Smooth muscle cell (in vitro differentiated cells): ENCODE results near the gene PSME3IP1. TPM values are rescaled to one million over a fixed set of nuclear protein-coding genes. Genes with fewer than 3 reads are reported as not detected.

Experiments
- DNase-seq: peaks from one replicate; lab custom pipeline; 2025; ENCODE audit not compliant: unreplicated experiment; lab: John Stamatoyannopoulos, UW
- H2AFZ ChIP-seq: fragments of 200-600 bp; sonication (generic); 2 replicates; pipeline ENCODE4 v1.6.0; 2016; ENCODE audit warnings: antibody characterized with exemption, low read depth, mild to moderate bottlenecking
- H3F3A ChIP-seq: fragments of 200-600 bp; sonication (generic); 2 replicates; pipeline ENCODE4 v1.6.0; 2017; ENCODE audit warnings: antibody characterized with exemption, low read depth
- H3K27ac ChIP-seq: fragments of 200-600 bp; sonication (generic); 2 replicates; pipeline ENCODE4 v1.5.1; 2016; ENCODE audit warnings: low read depth, mild to moderate bottlenecking
- H3K27me3 ChIP-seq: fragments of 200-600 bp; sonication (generic); 2 replicates; pipeline ENCODE4 v1.6.1; 2016; ENCODE audit warnings: low read depth, mild to moderate bottlenecking
- H3K36me3 ChIP-seq: fragments of 200-600 bp; sonication (generic); 2 replicates; pipeline ENCODE4 v1.5.1; 2016; ENCODE audit warnings: low read depth
- H3K4me1 ChIP-seq: fragments of 200-600 bp; sonication (generic); 2 replicates; pipeline ENCODE4 v1.5.1; 2016; ENCODE audit warnings: low read depth
- H3K4me2 ChIP-seq: fragments of 200-600 bp; sonication (generic); 2 replicates; pipeline ENCODE4 v1.6.0; 2016; ENCODE audit warnings: mild to moderate bottlenecking
- H3K4me3 ChIP-seq: fragments of 200-600 bp; sonication (generic); 2 replicates; pipeline ENCODE4 v1.5.1; 2016; ENCODE audit warnings: mild to moderate bottlenecking
- H3K79me2 ChIP-seq: fragments of 200-600 bp; sonication (generic); 2 replicates; pipeline ENCODE4 v1.6.0; 2016; ENCODE audit warnings: low read depth, mild to moderate bottlenecking
- H3K9ac ChIP-seq: fragments of 200-600 bp; sonication (generic); 2 replicates; pipeline ENCODE4 v1.6.0; 2016; ENCODE audit warnings: low read depth
- H3K9me3 ChIP-seq: fragments of 200-600 bp; sonication (generic); replicated peaks from 2 replicates; pipeline ENCODE4 v1.5.1; 2016; ENCODE audit warnings: low read depth
- H4K20me1 ChIP-seq: fragments of 200-600 bp; sonication (generic); 2 replicates; pipeline ENCODE4 v1.6.0; 2016; ENCODE audit warnings: low read depth
- CTCF ChIP-seq: fragments of 200-600 bp; sonication (generic); IDR thresholded peaks from 2 replicates; pipeline ENCODE4 v1.5.1; 2017; ENCODE audit warnings: borderline replicate concordance, mild to moderate bottlenecking, antibody characterized with exemption; ENCODE audit not compliant: insufficient read depth, poor library complexity, severe bottlenecking
- WGBS: methylation state at CpG from one replicate; pipeline ENCODE4 v1.1.7; 2016; ENCODE audit warnings: low lambda C conversion rate; 5-methylcytosine and 5-hydroxymethylcytosine counted together
- polyA plus RNA-seq: library from polyadenylated mRNA; unstranded; fragments of >200 nt; fragmentation: Nextera tagmentation; extraction: Ambion mirVana; gene quantifications from 2 replicates; pipeline ENCODE4 v1.2.1, GENCODE V29; 2016
- total RNA-seq: library from RNA; depleted of rRNA; stranded (reverse); fragments of >200 nt; gene quantifications from 2 replicates; pipeline ENCODE4 v1.2.3, GENCODE V29; 2014

Gene PSME3IP1
- total and polyA plus RNA-seq, 2 experiments from 2014 or later, result 58.1 to 104 TPM

GRCh38 chr16:57127836-57128235, 58.0 kb downstream of the PSME3IP1 start:
- H3K4me3 ChIP-seq, result no peak overlapping the region
- no peaks in the 10 kb centered on the region for H3K27me3 ChIP-seq
- H3K9ac ChIP-seq, result no peak overlapping the region
- H3K36me3 ChIP-seq, result no peaks in the 10 kb centered on the region
- no peaks in the 10 kb centered on the region for H3K9me3 ChIP-seq
- H2AFZ ChIP-seq, result no peak overlapping the region
- no peak overlapping the region for H3K4me2 ChIP-seq
- no peaks in the 10 kb centered on the region for H4K20me1 ChIP-seq
- no peaks in the 10 kb centered on the region for H3F3A ChIP-seq
- no peak for DNase-seq
- H3K27ac ChIP-seq, result no peak overlapping the region
- WGBS, result 97% methylated on average over 7 of the region's 7 CpGs
- H3K4me1 ChIP-seq, result no peaks in the 10 kb centered on the region
- no peak for TF ChIP-seq CTCF
- no peaks in the 10 kb centered on the region for H3K79me2 ChIP-seq

GRCh38 chr16:57127037-57127763, 58.6 kb downstream of the PSME3IP1 start:
- Histone ChIP-seq H3K36me3 (no peaks in the 10 kb centered on the region), H3K27ac (no peak overlapping the region), H3K4me3 (no peak overlapping the region), H3K79me2 (no peaks in the 10 kb centered on the region), H3F3A (no peaks in the 10 kb centered on the region), H3K4me2 (no peak overlapping the region), H4K20me1 (no peaks in the 10 kb centered on the region), H2AFZ (no peak overlapping the region), H3K9ac (no peak overlapping the region), H3K27me3 (no peaks in the 10 kb centered on the region), H3K9me3 (no peaks in the 10 kb centered on the region), H3K4me1 (no peaks in the 10 kb centered on the region)
- TF ChIP-seq CTCF, result no peak
- 97% methylated on average over 5 of the region's 5 CpGs for WGBS
- no peak for DNase-seq

GRCh38 chr16:57126411-57126810, 59.4 kb downstream of the PSME3IP1 start:
- Histone ChIP-seq H2AFZ (no peak overlapping the region), H3K27me3 (no peaks in the 10 kb centered on the region), H3K36me3 (no peaks in the 10 kb centered on the region), H3K27ac (no peak overlapping the region), H3F3A (no peaks in the 10 kb centered on the region), H3K4me3 (no peak overlapping the region), H3K9me3 (no peaks in the 10 kb centered on the region), H3K79me2 (no peaks in the 10 kb centered on the region), H3K9ac (no peak overlapping the region), H3K4me1 (no peaks in the 10 kb centered on the region), H3K4me2 (no peak overlapping the region), H4K20me1 (no peaks in the 10 kb centered on the region)
- no peak for DNase-seq
- TF ChIP-seq CTCF, result no peak
- 97% methylated on average over 4 of the region's 4 CpGs for WGBS

GRCh38 chr16:57125969-57126368, 59.9 kb downstream of the PSME3IP1 start:
- WGBS, result 98% methylated on average over 4 of the region's 4 CpGs

More at GRCh38 chr16:57125969-57126368, 59.9 kb downstream of the PSME3IP1 start:
- H3K4me1 ChIP-seq, result no peaks in the 10 kb centered on the region
- no peak overlapping the region for H3K27ac ChIP-seq
- DNase-seq, result no peak
- H4K20me1 ChIP-seq, result no peaks in the 10 kb centered on the region
- H3F3A ChIP-seq, result no peaks in the 10 kb centered on the region
- TF ChIP-seq CTCF, result no peak
- H3K9me3 ChIP-seq, result no peaks in the 10 kb centered on the region
- H3K79me2 ChIP-seq, result no peaks in the 10 kb centered on the region
- H2AFZ ChIP-seq, result no peak overlapping the region
- no peak overlapping the region for H3K4me3 ChIP-seq
- no peaks in the 10 kb centered on the region for H3K27me3 ChIP-seq
- no peaks in the 10 kb centered on the region for H3K36me3 ChIP-seq
- H3K9ac ChIP-seq, result no peak overlapping the region
- no peak overlapping the region for H3K4me2 ChIP-seq
